Right hindlimb (tissue), 1 donor: ENCODE results near the gene ENG.
A peak's percentile ranks its signal among the peaks of the same experiment; 100 is the strongest.
"Not testable (repeated sequence)": the region's sequence is repeated elsewhere in the genome, so short reads cannot be mapped to it uniquely, and the experiment has no call there.

Experiments
- DNase-seq: peaks from one replicate; pipeline ENCODE4 v3.0.0-alpha.2; 2018

Gene ENG

GRCh38 chr9:127790094-127790855 is 64.2 kb downstream of the ENG start:
- DNase-seq, result no peak

- no peak for DNase-seq
Measured at GRCh38 chr9:127789179-127789578, 65.3 kb downstream of the ENG start.

- no peak for DNase-seq
Measured at GRCh38 chr9:127788337-127789011, 66.0 kb downstream of the ENG start.

GRCh38 chr9:127786773-127787104 is 67.7 kb downstream of the ENG start:
- no peak for DNase-seq

GRCh38 chr9:127785933-127786772 is 68.3 kb downstream of the ENG start, which contains the start of gene CDK9:
Gene CDK9 (plus strand): TSS chr9:127786034. CDS start chr9:127786149, 115 bp downstream.
- DNase-seq, result peak; percentile 94

GRCh38 chr9:127785023-127785932 is 69.2 kb downstream of the ENG start:
- DNase-seq, result peak; percentile 94

GRCh38 chr9:127783111-127784008 is 71.1 kb downstream of the ENG start:
- DNase-seq, result no peak

- no peak for DNase-seq
Measured at GRCh38 chr9:127781806-127782205, 72.7 kb downstream of the ENG start.

- DNase-seq, result not testable (repeated sequence)
Measured at GRCh38 chr9:127780909-127781308, 73.5 kb downstream of the ENG start.

- DNase-seq, result no peak
Measured at GRCh38 chr9:127780126-127780885, 74.2 kb downstream of the ENG start.

- DNase-seq, result no peak
Measured at GRCh38 chr9:127779136-127779981, 75.1 kb downstream of the ENG start.

GRCh38 chr9:127778280-127779135 is 76.0 kb downstream of the ENG start, which contains the start of gene SH2D3C:
Gene SH2D3C (minus strand): TSS chr9:127778666. CDS start chr9:127778627, 39 bp downstream.
- peak; percentile 51 for DNase-seq

GRCh38 chr9:127777368-127777980 is 77.0 kb downstream of the ENG start:
- no peak for DNase-seq

- no peak for DNase-seq
Measured at GRCh38 chr9:127776924-127777289, 77.6 kb downstream of the ENG start.

- no peak for DNase-seq
Measured at GRCh38 chr9:127776195-127776923, 78.1 kb downstream of the ENG start.

- no peak for DNase-seq
Measured at GRCh38 chr9:127773981-127774380, 80.5 kb downstream of the ENG start.

- DNase-seq, result no peak
Measured at GRCh38 chr9:127773272-127773671, 81.2 kb downstream of the ENG start.
